CMK (cell line): ENCODE results near the gene MAB21L4.

Experiments used
- DNase-seq: peaks from one replicate; pipeline ENCODE4 v3.0.0-alpha.2; 2010; ENCODE audit warnings: low read depth

Gene MAB21L4

GRCh38 chr2:240894006-240894405 lies 1.9 kb downstream of the MAB21L4 start:
- DNase-seq = no peak

GRCh38 chr2:240893363-240893844 lies 2.6 kb downstream of the MAB21L4 start:
- DNase-seq = no peak

GRCh38 chr2:240892925-240893324 lies 3.0 kb downstream of the MAB21L4 start:
- no peak for DNase-seq

DNA sequence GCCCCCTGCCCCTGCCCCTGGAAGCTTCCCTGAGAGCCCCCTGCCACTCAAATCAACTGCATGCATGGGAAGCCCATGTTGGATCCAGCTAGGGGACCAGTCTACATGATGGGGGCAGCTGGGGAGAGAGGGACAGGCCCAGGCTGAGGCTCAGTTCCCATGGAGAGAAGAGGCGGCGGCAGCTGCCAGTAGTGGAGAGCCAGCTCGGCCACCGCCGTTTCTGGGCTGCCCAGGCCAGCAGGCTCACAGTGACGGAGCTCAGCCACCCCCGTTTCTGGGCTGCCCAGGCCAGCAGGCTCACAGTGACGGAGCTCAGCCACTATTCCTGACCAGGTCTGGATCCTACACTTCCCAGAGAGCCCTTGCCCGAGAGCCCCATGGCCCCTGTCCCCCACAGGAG lies 3.6 kb downstream of the MAB21L4 start:
- no peak for DNase-seq

- DNase-seq = no peak
These were observed 4.2 kb downstream of the MAB21L4 start for GRCh38 chr2:240891492-240892340.

- DNase-seq = no peak
These were observed 5.3 kb downstream of the MAB21L4 start for GRCh38 chr2:240890691-240891090.

GRCh38 chr2:240889601-240890560 lies 6.1 kb downstream of the MAB21L4 start:
- DNase-seq = no peak

GRCh38 chr2:240888890-240889573 lies 6.9 kb downstream of the MAB21L4 start:
- DNase-seq = no peak

- no peak for DNase-seq
These were observed 7.6 kb downstream of the MAB21L4 start for GRCh38 chr2:240888130-240888889.

DNA sequence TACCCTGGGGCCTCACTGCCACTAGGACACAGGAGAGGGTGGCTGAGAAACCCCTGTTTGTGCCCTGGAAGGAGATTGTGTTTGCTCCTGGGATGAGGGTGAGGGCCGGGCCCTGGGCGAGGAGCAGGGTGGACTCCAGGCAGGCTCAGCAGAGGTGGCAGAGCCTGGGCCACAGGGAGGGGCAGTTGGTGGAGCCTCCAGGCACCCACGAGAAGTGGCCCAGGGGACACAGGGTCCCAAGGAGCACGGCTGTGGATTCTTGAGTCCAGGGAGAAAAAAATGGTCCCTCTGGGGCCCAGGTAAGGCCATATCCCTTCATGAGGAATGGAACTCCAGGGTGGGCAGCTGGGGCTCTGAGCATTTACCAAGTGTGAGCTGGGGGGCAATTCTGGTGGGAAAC lies 8.3 kb downstream of the MAB21L4 start:
- no peak for DNase-seq

DNA sequence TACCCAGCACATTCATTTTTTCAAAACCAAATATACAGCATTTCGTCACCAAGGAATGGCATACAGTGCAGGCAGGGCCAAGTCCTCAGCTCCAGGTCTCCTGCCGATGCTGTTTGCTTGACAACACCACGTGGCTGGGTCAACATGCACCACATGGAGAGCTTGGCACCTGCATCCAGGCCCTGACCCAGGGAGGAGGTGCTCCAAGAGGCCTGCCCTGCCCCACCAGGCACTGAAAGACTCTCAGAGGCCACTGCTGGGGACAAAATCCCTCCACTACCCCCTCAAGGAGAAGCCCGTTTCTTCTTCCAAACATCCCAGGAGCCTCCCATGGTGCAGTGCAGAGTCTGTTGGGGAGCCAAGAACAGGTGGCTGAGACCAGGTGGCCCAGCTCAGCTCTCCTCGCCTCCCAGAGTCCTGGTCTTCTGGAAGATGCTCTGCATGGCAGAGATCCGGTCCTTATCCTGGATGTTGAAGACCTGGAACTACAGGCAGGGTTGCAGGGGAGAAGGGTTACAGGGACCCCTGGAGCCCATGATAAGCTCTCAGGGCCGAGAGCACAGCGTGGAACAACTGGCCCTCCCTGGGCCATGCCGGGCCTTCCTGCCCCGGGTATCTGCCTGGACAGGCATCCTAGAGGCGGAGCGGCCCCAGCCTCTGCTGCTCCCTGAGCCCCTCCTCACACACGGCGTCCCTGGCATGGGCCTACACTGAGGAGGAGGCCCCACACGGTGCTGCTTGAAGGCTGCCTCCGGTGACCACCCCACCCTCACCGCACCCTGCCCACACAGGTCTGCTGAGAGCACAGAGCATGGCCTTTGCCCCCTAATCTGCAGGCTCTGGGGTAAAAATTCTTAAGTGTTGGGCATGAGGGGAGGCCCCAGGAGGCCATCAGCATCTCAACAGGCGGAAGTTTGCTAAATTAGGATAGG lies 9.0 kb downstream of the MAB21L4 start:
- no peak for DNase-seq

- no peak for DNase-seq
These were observed 9.9 kb downstream of the MAB21L4 start for GRCh38 chr2:240886023-240886565.

GRCh38 chr2:240885566-240885965 lies 10.4 kb downstream of the MAB21L4 start:
- DNase-seq = no peak

DNA sequence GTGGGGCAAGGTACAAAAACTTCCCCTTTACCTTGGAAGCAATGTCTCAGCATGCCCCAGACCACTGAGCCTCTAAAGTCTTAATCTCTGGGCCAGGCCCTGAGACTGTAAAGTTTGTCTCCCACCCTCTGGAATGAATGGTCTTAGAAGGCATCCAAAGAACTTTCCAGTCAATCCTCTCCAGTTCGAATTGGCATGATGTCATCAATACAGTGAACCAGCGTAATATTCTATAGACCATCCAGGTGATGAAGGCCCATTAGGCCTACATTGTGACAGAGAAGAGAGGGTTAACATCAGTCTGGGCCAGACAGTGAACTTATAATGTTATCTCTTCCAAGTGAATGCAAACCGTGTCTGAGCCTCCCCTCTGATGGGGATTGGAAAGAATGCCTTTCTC lies 11.2 kb downstream of the MAB21L4 start:
- DNase-seq = no peak

DNA sequence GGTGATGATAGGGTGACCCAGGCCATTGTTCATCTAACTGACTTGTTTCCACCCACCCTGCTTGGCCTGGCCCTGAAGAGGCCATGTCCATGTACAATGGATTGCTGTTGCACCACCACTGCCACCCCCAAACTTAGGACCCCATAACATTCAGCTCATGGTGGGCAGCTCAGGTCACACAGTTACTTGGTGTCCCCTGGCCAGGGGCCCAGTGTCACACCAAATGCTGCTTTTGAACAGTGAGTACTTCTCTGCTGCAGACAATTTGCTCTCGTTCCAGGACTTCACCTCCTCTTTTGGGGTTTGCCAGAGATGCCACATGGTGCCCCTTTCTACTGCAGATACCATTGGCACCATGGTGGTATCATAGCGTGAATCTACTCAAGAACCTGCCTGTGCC lies 11.7 kb downstream of the MAB21L4 start:
- DNase-seq = no peak

GRCh38 chr2:240881913-240882312 lies 14.0 kb downstream of the MAB21L4 start:
- no peak for DNase-seq

GRCh38 chr2:240879105-240879504 lies 16.9 kb downstream of the MAB21L4 start:
- DNase-seq = no peak

DNA sequence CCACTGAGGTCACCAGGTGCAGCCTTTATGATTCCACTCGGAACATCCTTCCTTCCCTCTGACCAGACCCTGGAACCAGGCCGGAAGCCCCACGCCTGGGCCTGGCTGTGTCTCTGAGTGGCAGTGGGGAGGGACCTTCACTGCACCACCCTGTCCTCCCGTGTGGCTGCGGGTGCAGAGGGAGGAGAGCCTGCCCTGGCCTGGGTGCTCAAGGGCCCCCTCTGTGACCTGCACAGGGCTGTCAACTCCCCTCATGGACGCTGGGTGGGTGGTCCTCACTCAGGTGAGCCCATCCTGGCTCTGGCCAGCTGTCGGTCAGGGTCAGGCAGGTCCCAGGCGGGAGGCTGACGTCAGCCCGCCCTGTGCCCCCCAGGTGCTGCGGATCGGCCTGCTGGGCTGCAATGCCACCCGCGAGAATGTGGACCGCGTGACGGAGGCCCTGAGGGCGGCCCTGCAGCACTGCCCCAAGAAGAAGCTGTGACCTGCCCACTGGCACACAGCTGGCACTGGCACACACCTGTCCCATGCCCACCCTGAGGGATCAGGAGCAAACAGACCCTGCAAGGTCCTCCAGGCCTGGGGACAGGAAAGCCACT lies 17.5 kb downstream of the MAB21L4 start:
- DNase-seq = no peak

- no peak for DNase-seq
These were observed 18.3 kb downstream of the MAB21L4 start for GRCh38 chr2:240877460-240878340.
